D721Med (cell line): ENCODE data around the gene SYNE3.
"Not testable (repeated sequence)": the region's sequence is repeated elsewhere in the genome, so short reads cannot be mapped to it uniquely, and the experiment has no call there.

Experiments
- DNase-seq: peaks from one replicate; pipeline ENCODE4 v3.0.0; 2011; ENCODE audit warnings: low spot score; ENCODE audit not compliant: insufficient read length
- FAIRE-seq: peaks from 2 replicates; lab custom pipeline; 2011; peaks lifted over from hg19 to GRCh38; lab: Jason Lieb, UNC
- TF ChIP-seq, protein P1 (sequence below): IDR thresholded peaks from 2 replicates; pipeline ENCODE4 v1.5.1; 2012; ENCODE audit warnings: mild to moderate bottlenecking, control low read depth; ENCODE audit not compliant: insufficient read depth; ENCODE audit errors: missing control alignments

SYNE3 gene

DNA sequence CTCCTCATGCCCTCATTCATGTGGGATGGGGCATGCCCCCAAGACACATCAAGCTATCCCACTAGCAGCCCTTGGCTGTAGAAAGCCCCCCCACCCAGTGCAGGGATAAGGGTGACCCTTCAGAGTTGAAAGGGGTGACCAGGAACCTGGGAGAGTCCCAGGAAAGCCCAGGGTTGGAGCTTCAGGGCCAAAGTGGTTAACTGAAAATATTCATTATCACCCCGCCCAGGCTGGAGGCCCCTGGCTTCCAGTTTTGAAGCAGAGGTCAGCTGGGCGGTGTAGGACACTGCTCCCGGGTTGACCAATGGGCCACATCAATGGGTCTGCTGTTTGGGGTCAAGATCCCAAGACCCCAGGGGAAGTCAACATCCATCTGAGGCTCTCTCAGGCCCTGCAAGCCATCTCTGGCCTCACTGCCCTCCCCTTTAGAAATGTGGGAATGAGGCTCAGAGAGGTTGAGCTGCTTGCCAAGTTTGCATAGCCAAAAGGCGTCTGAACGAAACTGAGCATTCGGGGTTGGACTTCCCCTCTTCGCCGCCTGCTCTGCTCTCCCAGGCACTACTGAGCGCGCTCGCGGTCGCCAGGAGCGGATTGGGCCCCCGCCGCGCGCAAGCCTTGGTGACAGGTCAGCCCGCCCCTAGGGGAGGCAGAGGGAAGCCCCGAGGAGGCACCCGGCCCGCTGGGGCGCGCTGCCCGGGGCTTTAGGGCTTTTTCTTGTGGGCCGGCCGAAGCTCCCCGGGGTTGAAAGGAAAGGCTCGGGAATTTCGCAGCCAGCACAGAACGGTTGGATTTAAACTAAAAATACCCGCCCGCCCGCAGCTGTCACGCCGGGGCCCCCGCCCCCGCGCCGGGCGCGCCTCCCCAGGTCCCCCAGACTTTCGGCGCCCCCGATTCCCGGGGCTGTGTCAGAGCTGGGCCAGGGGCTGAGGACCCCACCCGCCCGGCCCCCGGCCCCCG lies 576 bp downstream of the SYNE3 start:
- TF ChIP-seq, protein P1, sequence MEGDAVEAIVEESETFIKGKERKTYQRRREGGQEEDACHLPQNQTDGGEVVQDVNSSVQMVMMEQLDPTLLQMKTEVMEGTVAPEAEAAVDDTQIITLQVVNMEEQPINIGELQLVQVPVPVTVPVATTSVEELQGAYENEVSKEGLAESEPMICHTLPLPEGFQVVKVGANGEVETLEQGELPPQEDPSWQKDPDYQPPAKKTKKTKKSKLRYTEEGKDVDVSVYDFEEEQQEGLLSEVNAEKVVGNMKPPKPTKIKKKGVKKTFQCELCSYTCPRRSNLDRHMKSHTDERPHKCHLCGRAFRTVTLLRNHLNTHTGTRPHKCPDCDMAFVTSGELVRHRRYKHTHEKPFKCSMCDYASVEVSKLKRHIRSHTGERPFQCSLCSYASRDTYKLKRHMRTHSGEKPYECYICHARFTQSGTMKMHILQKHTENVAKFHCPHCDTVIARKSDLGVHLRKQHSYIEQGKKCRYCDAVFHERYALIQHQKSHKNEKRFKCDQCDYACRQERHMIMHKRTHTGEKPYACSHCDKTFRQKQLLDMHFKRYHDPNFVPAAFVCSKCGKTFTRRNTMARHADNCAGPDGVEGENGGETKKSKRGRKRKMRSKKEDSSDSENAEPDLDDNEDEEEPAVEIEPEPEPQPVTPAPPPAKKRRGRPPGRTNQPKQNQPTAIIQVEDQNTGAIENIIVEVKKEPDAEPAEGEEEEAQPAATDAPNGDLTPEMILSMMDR = no peak
- FAIRE-seq (no peak), DNase-seq (peak; percentile 87)

GRCh38 chr14:95515080-95515489 lies 1.4 kb downstream of the SYNE3 start:
- FAIRE-seq = no peak
- TF ChIP-seq, protein P1 = no peak

GRCh38 chr14:95514131-95515079 lies 2.0 kb downstream of the SYNE3 start:
- FAIRE-seq = no peak
- no peak for DNase-seq
- TF ChIP-seq, protein P1 = no peak

More at GRCh38 chr14:95515080-95515489, 1.4 kb downstream of the SYNE3 start:
- no peak for DNase-seq

DNA sequence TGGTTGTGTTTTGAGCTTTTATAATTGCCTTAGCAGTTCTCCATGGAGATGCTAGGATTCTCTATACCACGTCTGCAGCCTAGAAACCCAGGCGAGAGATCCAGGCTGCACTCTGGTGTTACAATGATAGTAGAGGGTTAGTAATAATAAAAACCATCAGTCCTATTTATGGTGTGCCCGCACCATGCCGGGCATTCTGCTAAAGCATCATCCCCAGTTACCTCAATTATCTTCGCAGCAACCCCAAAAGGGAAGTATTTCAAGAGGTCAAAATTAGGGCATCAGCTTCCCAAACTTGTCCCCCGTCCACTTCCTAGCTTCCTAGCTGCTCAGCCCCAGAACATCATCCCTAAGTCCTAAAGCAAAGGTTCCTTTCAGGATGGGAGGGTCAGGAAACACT lies 3.2 kb downstream of the SYNE3 start:
- FAIRE-seq (no peak), DNase-seq (no peak)

DNA sequence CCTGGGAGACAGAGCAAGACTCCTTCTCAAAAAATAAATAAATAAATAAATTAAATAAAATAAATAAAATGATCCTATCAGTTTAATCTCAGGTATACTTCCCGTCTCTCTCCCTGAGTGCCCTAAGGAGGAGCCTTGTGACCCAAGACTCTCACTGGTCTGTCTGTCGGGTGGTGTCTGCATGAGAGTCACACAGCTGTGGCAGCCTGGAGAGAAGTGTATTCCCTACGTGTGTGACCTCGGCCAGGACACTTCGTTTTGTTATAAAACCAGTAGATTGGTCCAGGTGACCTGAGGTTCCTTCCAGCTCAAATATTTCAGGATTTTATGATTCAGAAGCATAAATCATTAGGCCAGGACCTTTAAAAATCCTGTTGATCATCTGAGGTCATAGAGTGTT lies 4.8 kb downstream of the SYNE3 start:
- FAIRE-seq = no peak
- no peak for DNase-seq
- TF ChIP-seq, protein P1 = no peak

More for the DNA sequence above, 3.2 kb downstream of the SYNE3 start:
- TF ChIP-seq, protein P1 = no peak

DNA sequence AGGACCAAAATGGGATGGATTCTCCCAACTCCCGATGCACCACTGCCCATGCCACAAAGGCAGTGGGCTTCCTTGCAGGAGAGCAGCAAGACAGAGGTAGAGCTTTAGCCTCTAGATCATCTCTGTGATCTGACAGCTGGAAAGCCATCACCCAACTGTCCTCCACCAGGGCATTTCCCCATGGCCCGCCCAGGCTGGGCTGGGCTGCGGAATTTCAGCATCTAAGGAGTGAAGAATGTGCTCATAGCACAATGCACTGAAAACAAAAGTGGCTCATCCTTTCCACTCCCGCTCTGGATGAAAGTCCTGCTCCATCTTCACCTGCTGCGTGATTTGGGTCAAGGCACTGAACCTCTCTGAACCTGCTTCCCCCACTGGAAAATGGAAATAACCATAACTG lies 5.6 kb downstream of the SYNE3 start:
- no peak for DNase-seq
- no peak for FAIRE-seq
- TF ChIP-seq, protein P1 = no peak

DNA sequence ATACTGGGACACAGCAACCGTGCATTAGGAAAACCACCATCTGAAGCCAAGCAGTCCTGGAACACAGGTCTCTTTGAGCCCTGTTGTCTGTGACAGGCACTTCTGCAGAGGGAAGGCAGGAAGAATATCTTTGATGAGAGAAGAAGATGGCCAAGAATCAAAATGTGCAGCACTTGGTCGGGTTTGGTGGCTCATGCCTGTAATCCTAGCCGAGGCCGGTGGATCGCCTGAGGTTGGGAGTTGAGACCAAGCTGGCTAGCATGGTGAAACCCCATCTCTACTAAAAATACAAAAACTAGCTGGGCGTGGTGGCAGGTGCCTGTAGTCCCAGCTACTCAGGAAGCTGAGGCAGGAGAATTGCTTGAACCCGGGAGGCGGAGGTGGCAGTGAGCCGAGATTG lies 6.1 kb downstream of the SYNE3 start:
- FAIRE-seq, DNase-seq: not testable (repeated sequence)
